IPS-18c (cell line): ENCODE measurements around the gene C10orf90.

ENCODE experiments used
- H3K4me3 ChIP-seq: 2 replicates; pipeline ENCODE4 v1.7.0; 2013; ENCODE audit warnings: low read depth, mild to moderate bottlenecking, low read length, moderate library complexity; ENCODE audit not compliant: insufficient read depth
- H3K9me3 ChIP-seq: one replicate; pipeline ENCODE4 v1.6.1; 2013; ENCODE audit warnings: mild to moderate bottlenecking, low read length, moderate library complexity; ENCODE audit not compliant: control insufficient read depth, insufficient read depth

Gene C10orf90

DNA sequence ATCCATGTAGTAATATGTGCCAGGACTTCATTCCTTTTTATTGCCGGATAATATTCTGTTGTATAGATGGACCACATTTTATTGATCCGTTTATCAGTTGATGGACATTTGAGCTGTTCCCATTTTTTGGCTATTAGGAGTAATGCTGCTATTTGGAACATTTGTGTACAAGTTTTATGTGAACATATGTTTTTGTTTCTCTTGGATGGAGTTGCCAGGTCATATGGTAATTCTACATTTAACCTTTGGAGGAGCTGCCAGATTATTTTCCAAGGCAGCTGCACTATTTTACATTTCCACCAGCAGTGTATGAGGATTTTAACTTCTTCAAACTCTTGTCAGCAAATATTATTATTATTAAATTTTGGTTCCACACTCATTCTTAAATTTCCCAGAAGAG, 59.2 kb downstream of the C10orf90 start:
- H3K4me3 ChIP-seq = no peak overlapping the region

DNA sequence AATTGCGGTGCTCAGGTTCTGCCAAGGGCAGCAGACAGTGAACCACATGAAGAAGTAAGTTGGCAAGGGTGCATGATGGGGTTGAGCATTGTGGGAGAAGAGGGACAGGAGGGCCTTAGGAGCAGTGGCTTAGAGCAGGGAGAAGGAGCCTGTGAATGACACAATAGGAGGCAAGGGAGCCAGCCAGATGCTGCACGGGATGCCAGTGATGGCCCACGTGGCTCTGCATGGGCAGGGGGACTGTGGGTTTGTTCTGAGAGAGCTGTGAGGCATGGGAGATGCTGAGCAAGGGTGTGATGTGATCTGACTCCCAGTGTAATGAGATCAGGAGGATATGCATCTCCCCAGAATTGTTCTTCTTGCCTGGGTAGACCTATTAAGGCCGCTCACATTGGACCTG, 60.9 kb downstream of the C10orf90 start:
- Histone ChIP-seq H3K4me3 (no peak overlapping the region), H3K9me3 (no peaks in the 10 kb centered on the region)

More for the DNA sequence above, 59.2 kb downstream of the C10orf90 start:
- no peaks in the 10 kb centered on the region for H3K9me3 ChIP-seq

DNA sequence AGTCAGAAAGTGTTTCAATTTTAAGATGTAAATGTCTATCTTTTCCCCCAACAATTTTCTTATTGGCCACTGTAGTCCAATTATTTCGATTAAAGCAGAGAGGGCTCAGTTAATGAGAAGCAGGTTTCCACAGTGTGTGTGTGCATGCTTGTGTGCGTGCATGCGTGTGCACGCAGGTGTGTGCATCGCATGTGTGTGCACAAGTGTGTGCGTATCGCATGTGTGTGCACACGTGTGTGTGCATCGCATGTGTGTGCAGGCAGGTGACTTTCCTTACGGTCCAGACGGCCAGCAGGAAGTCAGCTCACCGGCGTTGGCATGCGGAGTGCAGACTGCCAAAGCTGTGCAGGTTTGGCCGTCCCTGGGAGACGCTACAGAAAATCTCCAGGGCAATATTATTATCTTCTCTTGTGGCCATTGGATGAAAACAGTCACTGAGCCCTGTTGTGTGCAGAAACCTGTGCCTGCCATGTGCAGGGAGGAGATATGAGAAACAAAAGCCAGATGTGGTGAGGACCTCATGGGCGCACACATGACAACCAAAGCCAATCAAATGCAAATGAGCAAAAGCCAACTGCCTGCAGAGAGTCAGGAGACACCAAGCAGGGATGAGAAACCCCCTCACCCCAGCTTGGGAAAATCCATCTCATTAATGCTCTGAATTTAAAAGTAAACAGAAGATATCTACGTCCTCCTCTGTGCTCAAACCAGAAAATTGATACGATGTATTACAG, 70.4 kb downstream of the C10orf90 start:
- peaks cover 2% of the 10 kb centered on the region for H3K9me3 ChIP-seq

GRCh38 chr10:126598009-126598408, 72.5 kb downstream of the C10orf90 start:
- Histone ChIP-seq H3K4me3 (no peak overlapping the region), H3K9me3 (peaks cover 2% of the 10 kb centered on the region)

More for the DNA sequence above, 70.4 kb downstream of the C10orf90 start:
- H3K4me3 ChIP-seq = no peak overlapping the region

DNA sequence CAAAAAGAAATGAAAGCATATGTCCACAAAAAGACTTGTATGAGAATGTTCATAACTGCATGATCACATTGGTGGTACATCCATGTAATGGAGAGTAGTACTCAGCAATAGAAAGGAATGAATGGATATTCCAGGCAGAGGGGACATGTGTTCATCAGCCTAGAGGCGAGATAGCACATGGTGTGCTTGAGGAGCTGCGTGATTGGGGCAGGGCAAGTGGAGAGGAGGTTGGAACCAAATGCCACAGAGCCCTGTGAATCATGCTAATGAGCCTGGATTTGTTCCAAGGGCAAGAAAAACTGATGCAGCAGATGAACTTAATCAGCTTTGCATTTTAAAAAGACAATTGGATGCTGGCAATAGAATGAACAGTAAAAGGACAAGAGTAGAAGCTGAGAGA, 73.3 kb downstream of the C10orf90 start:
- no peak overlapping the region for H3K4me3 ChIP-seq

GRCh38 chr10:126596472-126597016, 73.9 kb downstream of the C10orf90 start:
- H3K9me3 ChIP-seq = peaks cover 2% of the 10 kb centered on the region
- H3K4me3 ChIP-seq = no peak overlapping the region

More for the DNA sequence above, 73.3 kb downstream of the C10orf90 start:
- peaks cover 2% of the 10 kb centered on the region for H3K9me3 ChIP-seq

- Histone ChIP-seq H3K4me3 (no peak overlapping the region), H3K9me3 (peaks cover 2% of the 10 kb centered on the region)
These were observed 75.3 kb downstream of the C10orf90 start for GRCh38 chr10:126595160-126595559.

DNA sequence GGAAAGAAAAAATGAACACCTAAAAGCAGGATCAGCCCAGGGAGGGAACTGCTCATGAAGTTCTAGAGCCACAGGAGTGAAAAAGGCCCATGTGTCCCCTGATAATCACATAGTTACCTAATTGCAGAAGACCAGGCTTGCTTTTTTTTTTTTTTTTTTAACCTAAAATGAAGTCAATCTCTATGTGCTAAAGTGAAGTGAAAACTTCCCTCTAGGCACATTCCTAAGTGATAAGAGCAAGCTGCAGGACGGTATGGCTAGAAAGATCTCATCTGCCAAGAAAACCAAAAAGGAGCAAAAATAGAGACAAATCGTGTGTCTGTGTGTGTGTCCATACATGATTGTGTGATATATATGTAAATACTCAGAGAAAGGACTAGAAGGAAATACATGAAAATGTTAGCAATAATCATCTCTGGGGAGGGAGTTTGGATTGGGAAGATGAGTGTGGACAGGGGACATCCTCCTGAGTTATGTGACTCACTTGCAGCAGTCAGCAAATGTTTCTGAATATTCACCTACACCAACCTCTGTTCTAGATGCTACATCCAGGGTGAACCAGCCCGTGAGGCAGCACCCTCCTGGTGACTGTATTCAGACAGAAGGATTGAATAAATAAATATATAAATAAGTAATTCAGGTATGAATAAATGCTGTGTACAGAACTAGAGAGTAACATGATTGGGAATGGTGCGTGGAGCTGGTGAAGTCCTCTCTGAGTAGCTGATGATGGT, 76.4 kb downstream of the C10orf90 start:
- no peak overlapping the region for H3K4me3 ChIP-seq

GRCh38 chr10:126592901-126593300, 77.6 kb downstream of the C10orf90 start:
- H3K4me3 ChIP-seq = no peak overlapping the region
- H3K9me3 ChIP-seq = peaks cover 2% of the 10 kb centered on the region

More for the DNA sequence above, 76.4 kb downstream of the C10orf90 start:
- peaks cover 2% of the 10 kb centered on the region for H3K9me3 ChIP-seq

DNA sequence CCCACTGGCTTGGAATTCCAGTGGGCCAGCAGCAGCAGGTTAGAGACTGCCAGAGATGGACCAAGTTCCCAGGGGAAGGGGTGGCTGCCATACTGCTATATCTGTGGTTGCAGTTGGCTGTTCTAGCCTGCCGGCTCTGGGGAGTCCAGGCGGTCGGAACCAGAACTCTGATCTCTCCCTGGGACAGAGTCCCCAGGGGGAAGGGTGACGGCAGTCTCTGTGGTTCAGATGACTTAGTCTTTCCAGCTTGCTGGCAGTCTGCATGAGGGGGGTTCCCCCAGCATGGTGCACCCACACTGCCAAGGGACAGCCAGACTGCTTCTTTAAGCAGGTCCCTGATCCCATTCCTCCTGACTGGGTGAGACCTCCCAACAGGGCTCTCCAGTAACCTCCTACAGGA, 82.5 kb downstream of the C10orf90 start:
- Histone ChIP-seq H3K9me3 (no peaks in the 10 kb centered on the region), H3K4me3 (no peak overlapping the region)

- Histone ChIP-seq H3K9me3 (no peaks in the 10 kb centered on the region), H3K4me3 (no peak overlapping the region)
These were observed 83.6 kb downstream of the C10orf90 start for GRCh38 chr10:126586878-126587277.

DNA sequence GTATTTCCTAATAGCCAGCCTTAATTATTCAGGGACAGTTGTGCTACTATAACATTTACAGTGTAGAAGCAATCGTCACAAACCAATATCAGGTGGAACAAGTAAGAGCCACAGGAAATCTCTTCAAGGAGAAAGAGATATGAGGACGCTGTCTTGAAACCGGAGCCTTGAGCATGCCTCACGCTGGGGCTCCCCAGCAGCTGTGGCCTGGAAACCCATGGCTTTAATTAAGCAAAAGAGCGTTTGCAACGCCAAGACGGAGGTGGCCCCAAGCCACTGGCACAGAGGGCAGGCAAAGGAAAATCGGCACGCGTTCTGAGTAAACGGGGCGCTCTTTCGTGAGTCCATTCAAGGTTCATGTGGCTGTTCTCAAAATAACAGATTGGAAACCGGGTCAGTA, 84.4 kb downstream of the C10orf90 start:
- Histone ChIP-seq H3K9me3 (no peaks in the 10 kb centered on the region), H3K4me3 (no peak overlapping the region)

DNA sequence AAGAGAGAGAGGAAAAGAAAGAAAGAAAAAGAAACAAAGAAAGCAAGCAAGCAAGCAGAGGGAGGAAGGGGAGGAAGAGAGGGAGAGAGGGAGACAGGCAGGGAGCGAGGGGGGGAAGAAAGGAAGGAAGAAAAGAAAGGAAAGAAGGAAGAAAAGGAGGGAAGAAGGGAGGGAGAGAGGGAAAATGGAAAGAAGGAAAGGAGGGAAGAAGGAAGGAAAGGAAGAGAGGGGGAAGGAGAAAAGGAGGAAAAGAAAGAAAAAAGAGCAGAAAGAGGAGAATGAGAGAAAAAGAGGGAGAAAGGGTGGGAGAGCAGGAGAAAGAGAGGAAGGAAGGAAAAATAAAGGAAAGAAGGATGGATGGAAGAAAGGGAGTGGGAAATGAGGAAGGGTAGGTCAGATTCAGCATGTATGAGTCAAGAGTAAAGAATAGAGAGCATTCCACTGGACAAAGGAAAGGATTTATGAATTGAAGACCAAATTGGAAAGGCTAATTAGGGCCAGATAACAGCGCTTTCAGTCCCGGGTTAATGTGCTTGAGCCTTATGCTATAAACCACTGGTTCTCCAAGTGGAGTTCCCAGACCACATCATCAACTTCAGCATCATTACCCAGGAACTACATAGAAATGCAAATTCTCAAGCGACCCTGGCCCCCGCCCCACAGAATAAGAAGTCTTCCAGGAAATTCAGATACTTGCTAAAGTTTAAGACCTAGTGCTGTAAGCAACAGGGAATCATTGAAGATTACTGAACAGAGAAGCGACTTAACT, 85.1 kb downstream of the C10orf90 start:
- Histone ChIP-seq H3K9me3 (no peaks in the 10 kb centered on the region), H3K4me3 (no peak overlapping the region)

- no peaks in the 10 kb centered on the region for H3K9me3 ChIP-seq
- no peak overlapping the region for H3K4me3 ChIP-seq
These were observed 85.7 kb downstream of the C10orf90 start for GRCh38 chr10:126584836-126585235.

DNA sequence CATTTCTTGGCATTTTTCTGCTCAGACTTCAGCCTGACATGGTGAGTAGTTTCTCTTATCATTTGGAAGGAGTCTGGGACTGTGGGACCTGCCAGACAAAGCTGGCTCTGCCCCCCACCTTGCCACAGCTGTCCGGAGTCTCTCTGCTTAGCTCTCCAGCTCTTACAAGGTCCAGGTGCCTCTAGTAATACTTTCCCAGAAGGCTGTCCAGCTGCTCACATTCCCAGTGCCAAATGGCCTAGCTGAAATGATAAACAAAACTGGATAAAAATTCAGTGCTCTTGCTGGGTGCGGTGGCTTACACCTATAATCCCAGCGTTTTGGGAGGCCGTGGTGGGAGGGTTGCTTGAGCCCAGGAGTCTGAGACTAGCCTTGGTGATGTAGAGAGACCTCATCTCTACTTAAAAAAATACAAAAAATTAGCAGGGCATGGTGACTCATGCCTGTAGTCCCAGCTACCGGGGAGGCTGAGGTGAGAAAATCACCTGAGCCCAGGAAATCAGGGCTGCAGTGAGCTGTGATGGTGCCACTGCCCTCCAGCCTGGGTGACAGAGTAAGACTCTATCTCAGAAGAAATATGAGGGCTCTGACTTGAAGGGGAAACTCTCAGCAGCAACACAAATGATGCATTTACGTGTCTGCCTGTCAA, 86.8 kb downstream of the C10orf90 start:
- H3K4me3 ChIP-seq = no peak overlapping the region

DNA sequence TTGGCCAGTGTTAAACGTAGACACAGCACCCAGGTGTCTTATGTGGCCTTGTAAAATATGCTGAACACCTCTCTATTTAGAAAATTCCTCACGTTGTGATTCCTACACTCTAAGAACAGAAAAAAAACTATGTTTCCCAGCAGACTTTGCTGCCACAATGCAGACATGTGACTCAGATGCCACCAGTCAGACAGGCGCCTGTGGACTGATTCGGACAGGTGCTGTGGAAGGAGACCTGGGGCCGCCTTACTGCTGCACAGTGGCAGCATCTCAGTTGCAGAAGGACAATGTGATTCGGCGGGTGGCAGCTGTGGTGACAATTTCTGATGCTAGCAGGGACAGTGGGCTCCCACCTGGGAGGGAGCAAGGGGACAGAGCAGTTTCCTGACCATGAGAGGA, 88.8 kb downstream of the C10orf90 start:
- Histone ChIP-seq H3K4me3 (no peak overlapping the region), H3K9me3 (no peaks in the 10 kb centered on the region)

More for the DNA sequence above, 86.8 kb downstream of the C10orf90 start:
- H3K9me3 ChIP-seq = no peaks in the 10 kb centered on the region
